NOMO-1 (cell line): ENCODE measurements around the gene DHRS11.

Experiments
- DNase-seq, 2 experiments: peaks; one replicate each; lab custom pipeline; 2025; ENCODE audit not compliant: unreplicated experiment in 2 of 2; lab: John Stamatoyannopoulos, UW

DHRS11 gene

DNA sequence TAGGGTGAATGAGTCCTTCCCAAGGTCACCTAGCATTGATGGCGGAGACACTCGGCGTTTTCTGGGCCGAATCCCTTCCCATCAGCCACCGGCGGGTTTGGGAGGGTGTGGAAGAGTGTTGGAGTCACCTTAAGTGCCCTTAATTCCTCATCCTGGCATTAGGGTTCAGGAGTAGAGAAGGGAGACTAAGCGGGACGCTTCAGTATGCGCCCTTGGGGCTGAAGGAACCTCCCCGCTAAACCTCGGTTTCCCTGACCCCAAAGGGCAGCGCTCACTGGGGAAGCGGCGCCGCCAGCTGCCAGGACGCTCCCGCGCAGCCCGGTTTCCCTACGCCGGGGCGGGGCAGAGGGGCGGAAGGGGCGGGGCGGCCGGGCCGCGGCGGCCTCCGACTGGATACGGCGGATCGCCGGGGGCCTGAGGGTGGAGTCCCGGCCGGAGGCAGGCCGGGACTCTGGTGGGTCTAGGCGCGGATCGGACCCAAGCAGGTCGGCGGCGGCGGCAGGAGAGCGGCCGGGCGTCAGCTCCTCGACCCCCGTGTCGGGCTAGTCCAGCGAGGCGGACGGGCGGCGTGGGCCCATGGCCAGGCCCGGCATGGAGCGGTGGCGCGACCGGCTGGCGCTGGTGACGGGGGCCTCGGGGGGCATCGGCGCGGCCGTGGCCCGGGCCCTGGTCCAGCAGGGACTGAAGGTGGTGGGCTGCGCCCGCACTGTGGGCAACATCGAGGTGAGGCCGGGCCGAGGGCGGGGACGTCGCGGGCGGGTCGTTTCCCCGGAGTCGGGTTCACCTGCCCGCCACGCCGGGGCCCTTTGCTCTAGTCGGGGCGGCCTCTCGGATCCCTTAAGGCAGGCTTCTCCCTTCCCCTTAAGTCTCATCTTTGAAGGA lies at the start of gene DHRS11:
Gene DHRS11, plus strand, starts transcription at position 446 of the 882 bp plus-strand sequence. Its CDS starts 131 bp downstream, at position 577.
- peak; percentile 30 to 69 for DNase-seq

- DNase-seq, result no peak
Observed at GRCh38 chr17:36542755-36543154, 48.9 kb upstream of the DHRS11 start.

- DNase-seq, result peak; percentile 60 to 64
Observed at GRCh38 chr17:36544044-36544306, 47.7 kb upstream of the DHRS11 start.

GRCh38 chr17:36544307-36545076 lies 47.2 kb upstream of the DHRS11 start, which contains the start of gene GGNBP2:
GGNBP2 (plus strand) TSS chr17:36544919; CDS start chr17:36545725, 806 bp downstream.
- peak; percentile 85 to 89 for DNase-seq

GRCh38 chr17:36545077-36545464 lies 46.6 kb upstream of the DHRS11 start:
- DNase-seq, result no peak

DNA sequence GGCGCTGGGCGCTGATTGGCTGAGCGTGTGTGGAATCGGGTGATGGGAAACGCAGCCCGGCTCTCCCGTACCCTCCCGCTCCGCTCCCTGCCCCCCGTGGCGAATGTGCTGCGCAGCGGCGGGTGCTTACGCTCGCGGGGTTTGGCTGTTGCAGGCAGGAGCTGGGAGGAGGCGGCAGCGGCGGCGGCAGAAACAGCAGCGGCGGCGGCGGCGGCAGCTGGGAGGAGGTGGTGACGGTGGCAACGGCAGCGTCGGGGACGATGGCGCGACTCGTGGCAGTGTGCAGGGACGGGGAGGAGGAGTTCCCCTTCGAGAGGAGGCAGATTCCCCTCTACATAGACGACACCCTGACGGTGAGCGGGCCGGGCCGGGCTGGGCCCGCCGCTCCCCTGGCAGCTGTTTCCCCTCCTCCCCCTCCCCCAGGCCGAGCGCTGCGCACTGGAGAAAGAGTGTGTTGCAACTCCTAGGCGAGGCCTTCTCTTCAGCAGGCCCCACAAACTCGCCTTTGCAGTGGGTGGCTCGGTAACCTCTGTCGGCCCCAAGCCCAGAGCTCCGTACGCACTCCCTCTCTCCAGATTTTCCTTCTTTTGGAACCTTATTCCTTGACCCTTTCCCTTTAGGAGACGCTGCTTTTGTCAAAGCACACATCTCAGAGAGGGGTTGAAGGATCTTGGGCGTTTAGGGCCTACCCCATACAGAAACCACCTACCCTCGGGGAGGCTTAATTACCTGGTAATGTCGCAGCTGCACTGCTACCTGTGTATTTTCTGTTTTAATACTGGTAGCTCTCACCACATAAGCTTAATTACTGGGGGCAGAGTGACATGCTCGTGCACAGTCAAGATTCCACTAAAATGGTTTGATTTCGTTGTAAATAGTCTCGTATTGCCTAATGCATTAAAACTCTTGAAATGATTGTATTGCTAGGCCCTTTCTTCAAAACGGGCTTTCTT lies 45.9 kb upstream of the DHRS11 start:
- peak; percentile 91 to 94 for DNase-seq

- DNase-seq, result peak in 1 of 2 experiments; percentile 10
Observed at GRCh38 chr17:36546418-36547093, 45.1 kb upstream of the DHRS11 start.

GRCh38 chr17:36547776-36548175 lies 43.9 kb upstream of the DHRS11 start:
- DNase-seq, result no peak

DNA sequence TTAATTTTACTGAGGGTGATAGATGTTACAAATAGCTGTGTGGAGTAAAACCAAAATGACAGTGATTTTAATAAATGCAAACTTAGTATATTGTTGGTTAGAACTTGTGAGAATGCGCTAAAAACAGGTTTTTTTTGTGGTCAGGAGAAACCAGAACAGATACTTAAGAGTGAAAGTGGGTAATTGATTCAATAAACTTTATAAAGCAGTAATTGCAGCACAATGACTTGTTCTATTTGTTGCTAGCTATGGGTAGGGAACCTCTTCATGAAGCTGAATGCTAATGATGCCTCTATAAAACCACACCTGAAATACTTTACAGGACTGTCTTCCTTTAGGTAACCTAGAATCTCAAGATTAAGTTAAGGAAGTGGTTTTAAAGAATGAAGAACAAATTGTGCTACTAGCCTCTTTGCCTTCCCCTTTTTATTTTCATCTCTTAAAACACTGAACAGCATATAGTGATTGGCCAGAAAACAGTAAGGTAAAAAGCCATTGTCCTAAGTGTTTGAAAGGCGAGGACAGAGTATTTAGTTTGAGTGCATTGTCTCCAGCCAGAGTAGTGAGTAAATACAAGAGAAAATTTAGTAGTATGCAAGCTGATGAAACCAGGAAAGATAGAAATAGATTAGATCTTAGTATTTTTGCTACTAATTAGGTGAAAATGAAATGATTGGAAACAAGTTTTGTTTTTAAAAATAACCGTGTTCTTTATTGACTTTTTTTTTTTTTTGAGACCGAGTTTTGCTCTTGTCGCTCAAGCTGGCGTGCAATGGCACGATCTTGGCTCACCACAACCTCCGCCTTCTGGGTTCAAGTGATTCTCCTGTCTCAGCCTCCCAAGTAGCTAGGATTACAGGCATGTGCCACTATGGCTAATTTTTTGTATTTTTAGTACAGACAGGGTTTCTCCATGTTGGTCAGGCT lies 40.9 kb upstream of the DHRS11 start:
- DNase-seq, result peak; percentile 33 to 82

DNA sequence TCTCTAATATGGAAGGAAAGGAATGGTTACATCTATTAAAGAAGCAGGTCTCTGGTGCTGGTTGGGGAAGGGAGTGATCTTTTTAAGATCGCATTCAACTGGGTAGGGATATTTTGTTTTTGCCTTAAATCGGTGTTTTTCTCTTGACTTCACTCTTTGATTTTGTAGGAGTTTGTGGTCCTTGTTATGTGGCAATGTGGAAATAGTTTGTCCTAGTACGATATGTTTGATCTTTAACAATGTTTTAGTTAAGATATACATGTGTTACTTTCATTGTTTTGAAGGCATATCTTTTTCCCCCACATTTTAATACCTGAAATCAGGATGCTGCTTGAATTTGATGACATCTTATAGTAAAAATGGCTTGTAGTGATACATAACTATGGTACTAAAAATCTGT lies 38.2 kb upstream of the DHRS11 start:
- DNase-seq, result no peak

DNA sequence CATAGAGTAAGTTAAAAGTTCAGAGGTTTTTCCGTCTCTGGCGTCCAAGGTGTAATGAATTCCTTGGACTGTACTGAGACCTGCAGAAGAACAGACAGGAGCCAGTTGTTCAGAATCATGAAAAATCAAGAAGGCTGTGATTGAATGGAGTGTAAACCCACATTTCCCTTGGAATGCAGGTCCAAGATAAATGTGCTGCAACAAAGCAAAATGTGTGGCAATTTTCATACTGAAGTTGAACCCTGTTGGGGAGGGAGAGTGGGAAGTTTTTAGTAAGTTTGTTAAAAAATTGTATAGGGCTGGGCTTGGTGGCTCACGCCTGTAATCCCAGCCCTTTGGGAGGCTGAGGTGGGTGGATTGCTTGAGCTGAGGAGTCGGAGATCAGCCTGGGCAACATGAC lies 25.6 kb upstream of the DHRS11 start:
- DNase-seq, result no peak

- no peak for DNase-seq
Observed at GRCh38 chr17:36575028-36575427, 16.7 kb upstream of the DHRS11 start.

- no peak for DNase-seq
Observed at GRCh38 chr17:36576793-36577192, 14.9 kb upstream of the DHRS11 start.

GRCh38 chr17:36578671-36579070 lies 13.0 kb upstream of the DHRS11 start:
- no peak for DNase-seq

DNA sequence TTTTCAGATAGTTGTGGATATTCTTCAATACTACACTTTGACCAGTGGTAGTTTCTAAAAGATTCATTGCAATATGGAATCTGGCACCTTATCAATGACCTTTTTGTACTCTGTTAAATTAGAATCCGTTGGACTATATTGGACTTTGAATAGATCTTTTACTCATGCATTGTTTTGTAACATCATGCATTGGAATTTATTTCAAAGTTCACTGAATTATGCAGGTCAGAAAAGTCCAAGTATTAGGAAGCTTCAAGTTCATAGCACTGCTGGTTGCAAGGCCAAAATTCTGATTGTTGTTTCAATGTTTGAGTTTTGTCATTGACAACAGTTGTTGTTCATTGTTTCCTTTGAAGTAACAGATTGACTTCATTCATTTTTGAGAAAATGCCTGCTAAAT lies 7.9 kb upstream of the DHRS11 start:
- DNase-seq, result no peak

DNA sequence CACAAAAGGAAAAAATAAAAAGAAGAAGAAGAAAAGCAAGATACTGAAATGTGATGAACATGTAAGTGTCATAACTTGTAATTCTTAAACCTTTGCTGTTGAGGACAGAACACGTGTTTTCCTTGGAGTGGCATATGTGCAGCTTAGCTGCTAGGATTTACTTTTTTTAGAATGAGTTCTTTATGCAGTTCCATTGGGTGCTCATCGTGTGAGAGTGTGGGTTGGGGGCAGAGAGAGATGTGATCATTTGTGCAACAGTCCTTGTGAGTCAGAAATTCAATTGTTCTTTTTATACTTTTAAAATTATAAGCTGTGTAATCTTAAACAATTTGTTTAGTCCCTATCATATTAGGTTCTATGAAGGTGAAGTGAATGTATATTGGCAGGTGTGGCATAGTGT lies 5.5 kb upstream of the DHRS11 start:
- DNase-seq, result no peak

- peak in 1 of 2 experiments; percentile 25 for DNase-seq
Observed at GRCh38 chr17:36590082-36590481, 1.6 kb upstream of the DHRS11 start.

GRCh38 chr17:36592316-36592715 lies 637 bp downstream of the DHRS11 start:
- no peak for DNase-seq

- DNase-seq, result no peak
Observed at GRCh38 chr17:36592716-36593321, 1.1 kb downstream of the DHRS11 start.
